GM13976 (cell line): ENCODE results near the gene STX18.
"Not testable (repeated sequence)": the region's sequence is repeated elsewhere in the genome, so short reads cannot be mapped to it uniquely, and the experiment has no call there.

Experiments used
- DNase-seq: peaks from one replicate; pipeline ENCODE4 v3.0.0; 2012; ENCODE audit warnings: low spot score
- in situ Hi-C: fragments of 300-500 bp; cut with MboI; formaldehyde crosslinking; loops from one replicate; pipeline ENCODE4 v1.12.0; 2022; ENCODE audit warnings: low sequenced_read_pairs, mixed read lengths, inconsistent platforms; ENCODE audit not compliant: unreplicated experiment
- TF ChIP-seq, protein P1 (sequence below): IDR thresholded peaks from 2 replicates; pipeline ENCODE4 v1.5.1; 2012; ENCODE audit warnings: borderline replicate concordance, mild to moderate bottlenecking; ENCODE audit not compliant: insufficient read depth; ENCODE audit errors: extremely low read depth, missing control alignments, control extremely low read depth

The STX18 gene

DNA sequence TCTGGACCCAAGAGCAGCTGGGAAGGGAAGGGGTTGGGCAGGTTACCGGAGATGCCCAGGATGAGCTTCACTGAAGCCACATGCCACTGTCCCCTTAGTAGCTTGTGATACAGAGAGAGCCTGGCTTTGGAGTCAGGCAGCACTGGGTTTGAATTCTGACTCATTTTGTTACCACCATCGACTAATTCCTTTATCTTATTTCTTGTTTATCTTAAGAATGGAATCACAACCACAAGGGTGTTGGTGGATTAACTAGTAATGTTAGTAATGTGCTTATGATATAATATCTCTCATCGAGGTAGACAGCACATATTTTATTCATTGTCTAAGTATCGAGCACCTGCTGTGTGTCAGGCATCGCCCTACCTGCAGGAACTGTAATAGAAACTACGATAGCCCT, 17.7 kb upstream of the STX18 start:
- DNase-seq, result no peak
- in situ Hi-C loops, result no loop called here
- TF ChIP-seq, protein P1, sequence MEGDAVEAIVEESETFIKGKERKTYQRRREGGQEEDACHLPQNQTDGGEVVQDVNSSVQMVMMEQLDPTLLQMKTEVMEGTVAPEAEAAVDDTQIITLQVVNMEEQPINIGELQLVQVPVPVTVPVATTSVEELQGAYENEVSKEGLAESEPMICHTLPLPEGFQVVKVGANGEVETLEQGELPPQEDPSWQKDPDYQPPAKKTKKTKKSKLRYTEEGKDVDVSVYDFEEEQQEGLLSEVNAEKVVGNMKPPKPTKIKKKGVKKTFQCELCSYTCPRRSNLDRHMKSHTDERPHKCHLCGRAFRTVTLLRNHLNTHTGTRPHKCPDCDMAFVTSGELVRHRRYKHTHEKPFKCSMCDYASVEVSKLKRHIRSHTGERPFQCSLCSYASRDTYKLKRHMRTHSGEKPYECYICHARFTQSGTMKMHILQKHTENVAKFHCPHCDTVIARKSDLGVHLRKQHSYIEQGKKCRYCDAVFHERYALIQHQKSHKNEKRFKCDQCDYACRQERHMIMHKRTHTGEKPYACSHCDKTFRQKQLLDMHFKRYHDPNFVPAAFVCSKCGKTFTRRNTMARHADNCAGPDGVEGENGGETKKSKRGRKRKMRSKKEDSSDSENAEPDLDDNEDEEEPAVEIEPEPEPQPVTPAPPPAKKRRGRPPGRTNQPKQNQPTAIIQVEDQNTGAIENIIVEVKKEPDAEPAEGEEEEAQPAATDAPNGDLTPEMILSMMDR, result no peak

DNA sequence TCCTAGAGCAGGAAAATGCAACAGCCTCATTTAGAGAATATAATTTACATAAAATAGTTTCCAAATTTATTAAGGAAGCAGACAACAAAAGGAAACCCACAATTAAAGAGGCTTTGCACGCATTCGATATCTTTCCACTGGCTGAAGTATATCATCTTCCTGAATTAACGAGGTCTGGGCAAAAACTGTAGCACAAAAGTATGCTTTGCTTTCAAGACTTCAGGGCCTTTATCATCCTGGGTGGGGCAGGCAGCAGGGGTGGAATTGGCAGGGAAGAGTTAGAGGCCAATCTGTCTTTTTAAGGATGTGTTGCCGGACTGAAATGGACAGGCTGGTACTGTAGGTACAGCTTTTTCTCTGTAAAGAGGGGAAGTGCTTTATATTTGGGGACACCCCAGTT, 17.0 kb upstream of the STX18 start:
- in situ Hi-C loops, result no loop called here
- DNase-seq, result no peak
- TF ChIP-seq, protein P1, result no peak

DNA sequence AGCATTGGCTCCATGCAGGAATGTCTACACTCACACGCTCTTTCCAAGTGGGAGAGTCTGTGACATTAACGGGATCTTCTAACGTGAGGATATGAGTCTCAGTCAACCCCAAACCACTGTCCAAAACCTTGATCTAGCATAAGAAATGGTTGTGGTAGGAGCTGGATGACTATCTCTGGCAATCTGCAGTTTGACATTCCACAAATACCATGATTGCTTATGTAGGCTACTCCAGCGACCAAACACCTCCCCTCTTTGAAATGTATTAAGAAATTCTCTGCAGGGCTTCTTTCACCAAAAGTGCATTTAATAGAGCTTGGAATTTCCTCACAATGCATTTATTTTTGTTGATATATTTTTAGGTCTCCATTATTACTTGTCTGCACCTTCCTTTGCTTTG, 14.1 kb upstream of the STX18 start:
- in situ Hi-C loops, result no loop called here
- DNase-seq, result no peak

DNA sequence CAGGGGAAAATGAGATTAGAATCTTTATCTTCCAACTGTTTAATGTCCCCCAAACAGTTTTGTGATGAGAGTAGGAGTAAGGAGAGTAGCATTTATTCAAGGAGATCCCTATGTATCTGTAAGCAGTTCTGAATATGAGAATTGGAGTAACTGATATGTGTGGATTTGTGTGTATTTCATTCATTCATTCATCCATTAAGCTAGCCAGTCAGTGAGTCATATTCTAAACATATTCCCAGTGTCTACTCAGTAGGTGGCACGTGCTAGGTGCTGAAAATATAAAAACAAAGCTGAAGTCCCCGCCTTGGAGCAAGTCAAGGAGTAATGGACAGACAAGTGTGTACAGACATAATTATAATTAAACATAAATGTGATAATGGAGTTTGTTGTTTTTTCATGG, 12.4 kb upstream of the STX18 start:
- TF ChIP-seq, protein P1, result no peak
- no peak for DNase-seq
- in situ Hi-C loops, result no loop called here

More for the DNA sequence above, 14.1 kb upstream of the STX18 start:
- TF ChIP-seq, protein P1, result no peak

DNA sequence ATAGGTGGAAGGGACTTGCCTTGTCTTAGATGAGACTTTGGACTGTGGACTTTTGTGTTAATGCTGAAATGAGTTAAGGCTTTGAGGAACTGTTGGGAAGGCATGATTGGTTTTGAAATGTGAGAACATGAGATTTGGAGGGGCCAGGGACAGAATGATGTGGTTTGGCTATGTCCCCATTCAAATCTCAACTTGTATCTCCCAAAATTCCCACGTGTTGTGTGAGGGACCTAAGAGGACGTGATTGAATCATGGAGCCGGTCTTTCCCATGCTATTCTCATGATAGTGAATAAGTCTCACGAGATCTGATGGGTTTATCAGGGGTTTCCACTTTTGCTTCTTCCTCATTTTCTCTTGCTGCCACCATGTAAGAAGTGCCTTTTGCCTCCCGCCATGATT, 10.2 kb upstream of the STX18 start:
- in situ Hi-C loops, DNase-seq: not testable (repeated sequence)

DNA sequence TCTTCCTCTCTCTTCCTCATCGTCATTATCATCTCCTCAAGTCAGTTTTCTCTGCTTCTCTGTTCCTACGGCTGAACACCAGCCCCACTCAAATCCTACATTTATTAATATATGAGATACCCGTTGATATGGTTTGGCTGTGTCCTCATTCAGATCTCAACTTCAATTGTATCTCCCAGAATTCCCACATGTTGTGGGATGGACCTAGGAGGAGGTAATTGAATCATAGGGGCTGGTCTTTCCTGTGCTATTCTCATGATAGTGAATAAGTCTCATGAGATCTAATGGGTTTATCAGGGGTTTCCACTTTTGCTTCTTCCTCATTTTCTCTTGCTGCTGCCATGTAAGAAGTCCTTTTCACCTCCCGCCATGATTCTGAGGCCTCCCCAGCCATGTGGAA, 8.3 kb upstream of the STX18 start:
- in situ Hi-C loops, result not testable (repeated sequence)

DNA sequence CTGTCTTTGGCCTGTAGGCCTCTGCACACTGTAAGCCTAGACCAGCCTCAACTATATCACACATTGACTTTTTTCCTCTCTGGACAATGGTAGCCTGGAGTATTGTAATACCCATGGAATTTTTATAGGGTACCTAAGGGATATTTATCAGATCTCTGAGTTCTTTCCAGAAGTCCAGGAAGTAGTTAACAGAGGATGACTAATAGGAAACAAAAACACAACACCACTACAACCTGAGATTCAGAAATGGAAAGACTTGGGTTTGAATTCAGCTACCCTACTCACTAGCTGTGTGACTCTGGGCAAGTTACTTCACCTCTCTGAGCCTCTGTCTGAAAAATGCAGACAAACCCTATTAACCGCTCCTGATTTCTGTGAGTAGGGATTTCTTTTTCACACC, 7.7 kb upstream of the STX18 start:
- in situ Hi-C loops, result no loop called here
- no peak for DNase-seq
- TF ChIP-seq, protein P1, result no peak

More for the DNA sequence above, 8.3 kb upstream of the STX18 start:
- not testable (repeated sequence) for DNase-seq

DNA sequence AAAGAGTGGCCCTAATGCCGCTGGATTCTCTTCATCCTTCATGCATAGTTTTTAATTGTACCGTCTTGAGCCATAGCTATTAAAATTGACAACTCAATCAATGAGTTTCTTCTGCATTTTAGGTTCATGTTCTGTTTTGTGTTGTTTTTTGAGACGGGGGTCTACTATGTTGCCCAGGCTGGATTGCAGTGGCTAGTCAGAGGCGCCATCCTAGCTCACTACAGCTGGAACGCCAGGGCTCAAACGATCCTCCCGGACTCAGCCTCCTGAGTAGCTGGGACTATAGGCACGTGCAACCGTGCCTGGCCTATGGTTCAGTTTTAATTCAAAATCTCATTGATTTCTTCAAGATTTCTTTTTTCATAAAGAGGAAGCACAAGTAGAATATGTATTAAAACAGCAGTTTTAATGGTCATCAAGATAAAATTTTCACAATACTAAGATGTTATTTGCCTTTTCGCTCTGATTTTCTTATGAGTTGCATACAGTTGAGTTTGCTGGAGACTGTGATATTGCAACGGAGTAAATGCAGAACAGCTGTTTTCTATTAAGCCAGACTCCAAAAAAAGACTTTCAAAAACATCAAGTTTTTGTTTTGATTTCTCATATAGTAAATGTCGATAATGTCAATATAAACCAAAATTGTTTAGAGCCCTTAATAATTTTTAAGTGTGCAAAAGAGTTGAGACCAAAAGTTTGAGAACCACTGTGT, 1.1 kb upstream of the STX18 start:
- DNase-seq, result no peak
- TF ChIP-seq, protein P1, result no peak
- in situ Hi-C loops, result no loop called here
